ENCODE results near the gene MTRF1.
"Not testable (repeated sequence)": the region's sequence is repeated elsewhere in the genome, so short reads cannot be mapped to it uniquely, and the experiment has no call there.

Gene MTRF1

GRCh38 chr13:41220401-41220800 is 43.0 kb downstream of the MTRF1 start:
- no peak for DNase-seq

GRCh38 chr13:41216160-41216559 is 47.2 kb downstream of the MTRF1 start:
- no peak for DNase-seq

- DNase-seq, result no peak
Observed at GRCh38 chr13:41213919-41214318, 49.5 kb downstream of the MTRF1 start.

- DNase-seq, result no peak
Observed at GRCh38 chr13:41213316-41213715, 50.1 kb downstream of the MTRF1 start.

GRCh38 chr13:41212881-41213280 is 50.5 kb downstream of the MTRF1 start:
- DNase-seq, result no peak

GRCh38 chr13:41211062-41211461 is 52.3 kb downstream of the MTRF1 start:
- DNase-seq, result no peak

- DNase-seq, result no peak
Observed at GRCh38 chr13:41206467-41206866, 56.9 kb downstream of the MTRF1 start.

- no peak for DNase-seq
Observed at GRCh38 chr13:41203810-41204209, 59.6 kb downstream of the MTRF1 start.

- no peak for DNase-seq
Observed at GRCh38 chr13:41200126-41200525, 63.2 kb downstream of the MTRF1 start.

- DNase-seq, result peak in 1 of 2 donors; percentile 45
Observed at GRCh38 chr13:41199526-41199925, 63.9 kb downstream of the MTRF1 start.

- no peak for DNase-seq
Observed at GRCh38 chr13:41199079-41199478, 64.3 kb downstream of the MTRF1 start.

- DNase-seq, result no peak
Observed at GRCh38 chr13:41196620-41197019, 66.8 kb downstream of the MTRF1 start.

GRCh38 chr13:41196011-41196410 is 67.4 kb downstream of the MTRF1 start:
- no peak for DNase-seq

GRCh38 chr13:41193919-41194824 is 69.2 kb downstream of the MTRF1 start, which contains the start of gene KBTBD7:
Gene KBTBD7 (minus strand): TSS chr13:41194569. CDS start chr13:41194257, 312 bp downstream.
- DNase-seq, result peak; percentile 89 to 90

- no peak for DNase-seq
Observed at GRCh38 chr13:41193469-41193868, 69.9 kb downstream of the MTRF1 start.

GRCh38 chr13:41188584-41188983 is 74.8 kb downstream of the MTRF1 start:
- no peak for DNase-seq

GRCh38 chr13:41186481-41186880 is 76.9 kb downstream of the MTRF1 start:
- DNase-seq, result no peak

GRCh38 chr13:41182231-41182630 is 81.1 kb downstream of the MTRF1 start:
- no peak for DNase-seq

- DNase-seq, result no peak
Observed at GRCh38 chr13:41179593-41180250, 83.7 kb downstream of the MTRF1 start.

GRCh38 chr13:41178040-41178439 is 85.3 kb downstream of the MTRF1 start:
- DNase-seq, result no peak

- no peak for DNase-seq
Observed at GRCh38 chr13:41177616-41178015, 85.8 kb downstream of the MTRF1 start.

GRCh38 chr13:41175576-41175975 is 87.8 kb downstream of the MTRF1 start:
- DNase-seq, result not testable (repeated sequence)

Data from CD4-positive, alpha-beta T cell treated with Interleukin-4 for 1 hour (primary cell).